ENCODE results near the gene SCLT1.

Gene SCLT1

DNA sequence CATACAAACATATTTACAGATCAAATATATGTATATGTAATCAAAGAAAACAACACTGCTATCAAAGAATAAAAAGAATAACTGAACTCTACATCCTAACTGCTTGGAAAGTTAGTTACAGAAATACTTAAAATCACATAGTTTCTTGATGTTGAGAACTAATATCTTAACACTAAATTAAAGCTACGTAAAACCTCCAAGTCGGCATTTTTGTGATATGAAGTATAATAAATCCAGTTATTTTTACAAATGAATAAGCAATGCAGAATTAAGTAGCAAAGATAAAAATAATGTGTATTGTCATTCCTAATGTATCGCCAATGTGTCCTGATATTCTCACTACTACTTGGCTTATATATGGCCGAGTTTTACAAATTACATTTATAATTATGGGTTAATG is 215.4 kb downstream of the SCLT1 start:
- in situ Hi-C loops (cut with MboI; ENCODE audit: low sequenced_read_pairs) = no loop called here

- in situ Hi-C loops (cut with MboI; ENCODE audit: low sequenced_read_pairs) = no loop called here
These were observed 217.1 kb downstream of the SCLT1 start for GRCh38 chr4:128876200-128876599.

DNA sequence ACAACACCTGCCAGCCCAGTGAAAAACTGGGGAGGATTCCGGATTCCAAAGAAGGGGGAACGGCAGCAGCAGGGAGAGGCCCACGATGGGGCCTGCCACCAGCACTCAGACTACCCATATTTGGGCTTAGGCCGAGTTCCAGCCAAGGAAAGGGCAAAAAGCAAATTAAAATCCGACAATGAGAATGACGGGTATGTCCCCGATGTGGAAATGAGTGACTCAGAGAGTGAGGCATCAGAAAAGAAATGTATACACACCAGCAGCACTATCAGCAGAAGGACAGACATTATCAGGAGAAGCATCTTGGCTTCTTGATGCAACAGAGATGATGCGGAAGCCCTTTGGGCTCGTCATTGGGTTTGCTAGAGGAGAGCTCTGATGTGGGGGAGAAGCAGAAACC is 221.4 kb downstream of the SCLT1 start:
- in situ Hi-C loops (cut with MboI; ENCODE audit: low sequenced_read_pairs) = no loop called here

DNA sequence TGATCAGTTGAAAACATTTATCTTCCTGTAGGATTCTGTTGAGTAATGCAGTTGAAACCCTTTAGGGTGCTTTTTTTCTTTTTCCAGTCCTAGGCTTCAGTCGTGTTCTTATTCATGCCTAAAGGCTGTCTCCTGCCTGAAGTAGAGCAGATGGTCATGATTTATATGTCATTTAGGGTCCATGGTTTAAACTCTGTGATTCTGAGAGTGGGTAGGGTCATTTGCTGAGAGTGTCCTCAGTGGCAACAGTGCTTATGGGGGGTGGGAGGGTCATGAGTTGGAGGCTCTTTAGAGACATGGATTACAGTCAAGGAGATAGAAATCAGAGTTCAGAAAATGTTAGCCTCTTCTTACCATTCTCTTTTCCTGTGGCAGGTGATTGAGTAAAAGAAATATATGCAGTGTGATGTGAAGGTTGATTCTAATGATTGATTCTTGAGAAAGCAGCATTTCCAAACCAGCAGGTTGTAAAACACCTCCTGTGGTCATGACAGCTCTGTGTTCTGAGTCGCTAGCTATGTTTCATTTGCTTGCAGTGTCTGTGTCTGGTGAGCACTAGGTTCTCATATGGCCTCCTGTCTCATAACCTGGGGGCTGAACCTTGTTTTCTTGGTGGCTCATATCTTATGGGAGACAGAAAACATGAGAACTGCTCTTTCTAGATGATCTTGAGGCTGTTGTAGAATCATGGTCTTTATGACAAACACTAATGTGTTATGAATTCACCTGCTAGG is 223.4 kb downstream of the SCLT1 start:
- in situ Hi-C loops (cut with MboI; ENCODE audit: low sequenced_read_pairs) = no loop called here

DNA sequence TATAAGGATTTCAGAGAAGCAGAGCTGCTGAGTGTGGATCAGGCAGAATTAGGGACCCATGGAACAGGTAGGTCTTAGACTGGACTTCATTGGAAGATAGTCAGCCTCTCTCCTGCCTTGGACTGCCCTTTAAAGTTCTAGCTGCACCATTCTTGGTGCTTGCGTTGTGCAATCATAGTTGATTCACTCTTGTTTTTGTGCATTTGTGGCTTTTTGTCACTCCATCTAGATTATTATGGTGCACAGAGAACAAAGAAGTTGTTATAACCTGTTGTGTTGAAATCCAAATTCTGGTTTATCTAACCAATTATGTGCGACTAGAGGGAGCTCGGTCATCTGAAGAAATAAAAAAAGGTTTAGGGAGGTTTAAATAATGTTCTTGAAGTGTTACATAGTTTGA is 224.6 kb downstream of the SCLT1 start:
- in situ Hi-C loops (cut with MboI; ENCODE audit: low sequenced_read_pairs) = no loop called here

DNA sequence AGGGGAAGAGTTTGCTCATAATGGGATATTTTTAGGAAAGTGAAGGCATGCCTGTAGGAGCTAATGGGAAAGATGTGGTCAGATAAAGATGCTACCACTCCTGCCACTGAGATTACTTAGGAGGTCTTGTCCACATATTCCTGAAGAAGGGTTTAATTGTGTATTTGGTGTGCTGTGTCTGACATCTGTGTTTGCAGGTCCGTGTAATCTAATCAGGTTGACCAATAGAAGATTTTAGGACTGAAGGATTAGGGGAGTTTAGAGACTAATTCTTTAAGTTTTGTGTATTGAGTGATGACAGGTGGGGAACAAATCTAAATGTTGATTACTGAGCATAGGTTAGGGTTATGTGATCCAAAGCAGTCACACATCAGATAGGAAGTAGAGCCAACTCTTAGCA is 226.6 kb downstream of the SCLT1 start:
- in situ Hi-C loops (cut with MboI; ENCODE audit: low sequenced_read_pairs) = no loop called here

GRCh38 chr4:128866269-128866668 is 227.1 kb downstream of the SCLT1 start:
- in situ Hi-C loops (cut with MboI; ENCODE audit: low sequenced_read_pairs) = no loop called here

GRCh38 chr4:128865132-128865531 is 228.2 kb downstream of the SCLT1 start:
- in situ Hi-C loops (cut with MboI; ENCODE audit: low sequenced_read_pairs) = no loop called here

- in situ Hi-C loops (cut with MboI; ENCODE audit: low sequenced_read_pairs) = no loop called here
These were observed 229.8 kb downstream of the SCLT1 start for GRCh38 chr4:128863312-128864075.

GRCh38 chr4:128862608-128863311 is 230.6 kb downstream of the SCLT1 start:
- in situ Hi-C loops (cut with MboI; ENCODE audit: low sequenced_read_pairs) = no loop called here

GRCh38 chr4:128861856-128862518 is 231.4 kb downstream of the SCLT1 start:
- in situ Hi-C loops (cut with MboI; ENCODE audit: low sequenced_read_pairs) = no loop called here

GRCh38 chr4:128859887-128860677 is 233.3 kb downstream of the SCLT1 start:
- in situ Hi-C loops (cut with MboI; ENCODE audit: low sequenced_read_pairs) = no loop called here

DNA sequence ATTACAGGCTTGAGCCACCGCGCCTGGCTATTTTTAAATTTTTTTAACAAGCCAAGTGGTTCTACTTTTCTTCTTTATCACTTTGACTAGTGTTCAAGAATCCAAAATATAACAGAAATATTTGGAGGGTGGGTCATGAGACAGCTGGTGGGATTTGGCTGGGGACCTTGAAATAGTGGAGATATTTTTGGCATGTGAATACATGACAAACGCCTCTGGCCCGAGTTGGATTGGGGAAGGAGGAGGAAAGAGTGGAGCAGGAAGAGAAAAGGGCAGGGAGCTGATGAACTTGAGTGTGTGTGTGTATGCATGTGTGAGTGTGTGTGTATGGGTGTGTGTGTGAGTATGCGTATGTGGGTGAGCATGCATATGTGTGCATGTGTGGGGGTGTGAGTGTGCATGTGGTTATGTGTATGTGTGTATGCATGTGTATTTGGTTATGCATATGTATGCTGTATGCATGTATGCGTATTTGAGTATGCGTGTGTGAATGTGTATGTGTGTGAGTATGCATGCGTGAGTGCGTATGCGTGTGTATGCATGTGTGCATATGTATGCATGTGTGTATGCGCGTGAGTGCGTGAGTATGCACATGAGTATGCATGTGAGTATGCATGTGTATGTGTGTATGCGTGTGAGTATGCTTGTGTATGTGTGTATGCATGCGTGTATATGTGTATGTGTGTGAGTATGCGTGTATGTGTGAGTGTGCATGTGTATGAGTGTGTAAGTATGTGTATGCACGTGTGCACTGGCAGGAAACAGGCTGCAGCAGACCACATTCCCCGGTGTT is 234.3 kb downstream of the SCLT1 start:
- in situ Hi-C loops (cut with MboI; ENCODE audit: low sequenced_read_pairs) = no loop called here

GRCh38 chr4:128856246-128856645 is 237.1 kb downstream of the SCLT1 start:
- in situ Hi-C loops (cut with MboI; ENCODE audit: low sequenced_read_pairs) = no loop called here

- in situ Hi-C loops (cut with MboI; ENCODE audit: low sequenced_read_pairs) = no loop called here
These were observed 237.7 kb downstream of the SCLT1 start for GRCh38 chr4:128855621-128856020.

- in situ Hi-C loops (cut with MboI; ENCODE audit: low sequenced_read_pairs) = no loop called here
These were observed 238.9 kb downstream of the SCLT1 start for GRCh38 chr4:128854433-128854832.

DNA sequence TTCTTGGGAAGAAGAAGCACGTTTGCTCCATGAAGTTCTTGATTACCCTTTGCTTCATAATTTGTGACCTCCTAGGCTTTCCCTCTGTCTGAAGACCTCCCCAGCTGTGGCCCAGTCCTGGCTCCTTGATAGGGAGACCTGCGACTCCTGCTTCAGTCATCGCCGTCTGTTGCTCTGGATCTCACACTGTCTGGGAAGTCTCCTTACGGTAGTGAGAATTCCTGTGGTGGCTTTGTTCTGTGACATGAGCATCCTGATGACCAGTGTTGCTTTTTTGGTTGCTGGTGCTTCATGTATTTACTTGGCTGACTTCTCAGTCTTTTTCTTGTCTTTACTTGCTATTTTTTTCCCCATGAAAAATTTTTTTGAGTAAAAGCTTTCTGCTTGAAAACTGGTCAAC is 239.6 kb downstream of the SCLT1 start:
- in situ Hi-C loops (cut with MboI; ENCODE audit: low sequenced_read_pairs) = no loop called here

GRCh38 chr4:128850252-128850651 is 243.1 kb downstream of the SCLT1 start:
- in situ Hi-C loops (cut with MboI; ENCODE audit: low sequenced_read_pairs) = no loop called here

DNA sequence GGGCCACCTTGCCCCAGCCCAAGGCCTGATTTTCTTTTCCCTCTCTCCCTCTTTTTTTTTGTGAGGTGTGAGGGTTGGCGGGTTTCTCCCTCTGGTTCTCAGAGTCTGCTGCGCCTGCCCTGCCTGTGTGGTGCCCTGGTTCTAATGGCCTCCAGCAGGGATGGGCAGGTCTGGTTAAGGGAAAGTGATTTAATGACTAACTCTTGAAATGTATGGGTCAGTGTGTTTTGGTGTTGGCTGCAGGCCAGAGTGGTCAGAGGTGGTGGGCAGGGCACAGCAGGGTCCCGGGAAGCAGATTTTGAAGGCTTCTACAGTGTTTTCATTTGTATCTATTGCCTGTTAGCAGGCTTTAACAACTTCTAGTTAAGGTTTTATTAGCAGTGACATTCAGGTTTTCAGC is 244.9 kb downstream of the SCLT1 start:
- in situ Hi-C loops (cut with MboI; ENCODE audit: low sequenced_read_pairs) = no loop called here
